COLO829 (cell line): ENCODE data around the gene MDK.

Source experiments
- DNase-seq: peaks from one replicate; pipeline ENCODE4 v3.0.0; 2012; ENCODE audit warnings: low spot score

The MDK gene

DNA sequence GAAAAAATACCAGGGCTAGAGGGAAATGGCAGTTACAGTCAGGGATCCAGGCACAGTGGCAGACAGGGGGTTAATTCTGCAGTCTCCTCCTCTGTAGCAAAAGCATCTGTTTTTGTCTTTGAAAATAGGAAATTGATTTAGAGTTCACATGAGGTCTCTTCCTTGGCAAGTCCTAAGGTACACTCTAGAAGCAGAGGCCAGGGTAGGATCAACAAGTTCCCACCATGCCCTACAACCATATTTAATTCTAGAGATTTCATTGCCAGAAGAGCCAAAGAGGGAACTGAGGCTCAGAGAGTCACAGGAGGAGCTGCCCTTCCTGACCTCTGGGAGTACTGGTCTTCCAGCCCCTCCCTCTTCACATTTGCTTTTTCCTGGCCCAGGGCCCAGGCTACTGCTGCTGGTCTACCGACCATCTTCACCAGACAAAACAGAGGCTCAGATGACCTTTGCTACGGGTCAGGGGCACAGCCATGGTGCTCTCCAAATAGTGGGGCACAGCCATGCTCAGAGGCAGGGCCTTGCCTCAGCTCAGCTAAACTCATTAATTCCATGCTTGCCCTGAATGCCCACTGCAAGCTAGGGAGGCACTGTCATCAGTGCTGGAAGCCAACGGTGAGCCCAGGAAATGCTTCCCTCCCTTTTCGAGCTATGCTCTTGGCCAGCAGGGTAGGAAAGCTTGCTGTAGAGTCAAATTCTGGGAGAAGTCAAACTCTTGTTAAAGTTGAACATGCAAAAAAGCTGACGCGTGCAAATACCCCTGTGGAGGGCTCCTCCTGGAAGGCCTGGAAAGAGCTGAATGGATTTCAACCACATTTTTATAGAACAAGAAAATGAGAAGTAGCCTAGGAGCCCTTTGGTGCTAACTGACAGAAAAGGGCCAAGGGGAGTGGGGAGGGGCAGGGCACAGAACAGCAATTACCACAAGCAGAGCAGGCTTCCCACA, 21.8 kb downstream of the MDK start:
- DNase-seq = no peak

DNA sequence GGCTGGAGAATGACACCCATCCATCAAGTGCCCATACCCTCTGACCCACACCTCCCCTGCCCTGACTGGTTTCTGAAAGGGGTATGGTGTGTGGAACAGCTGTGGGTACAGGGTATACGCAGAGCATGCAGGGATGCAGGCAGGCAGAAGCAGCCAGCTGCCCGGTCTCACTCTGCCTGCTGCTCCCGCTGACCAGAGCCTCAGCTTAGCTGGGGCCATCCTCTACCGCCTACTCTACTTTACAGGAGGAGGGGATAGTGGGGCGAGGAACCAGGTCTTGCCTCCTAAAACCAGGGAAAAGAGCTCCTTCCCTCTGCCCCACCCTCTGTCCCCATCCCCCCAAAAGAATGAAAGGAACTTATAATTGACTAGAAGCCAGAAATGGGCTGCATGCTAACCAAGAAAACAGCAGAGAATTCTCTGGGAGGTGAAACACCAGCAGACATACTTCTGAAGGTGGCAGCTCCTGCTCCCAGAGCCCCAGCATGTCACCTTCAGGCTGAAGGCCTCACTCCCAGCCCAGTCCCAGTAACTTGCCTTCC, 23.1 kb downstream of the MDK start:
- DNase-seq = no peak

DNA sequence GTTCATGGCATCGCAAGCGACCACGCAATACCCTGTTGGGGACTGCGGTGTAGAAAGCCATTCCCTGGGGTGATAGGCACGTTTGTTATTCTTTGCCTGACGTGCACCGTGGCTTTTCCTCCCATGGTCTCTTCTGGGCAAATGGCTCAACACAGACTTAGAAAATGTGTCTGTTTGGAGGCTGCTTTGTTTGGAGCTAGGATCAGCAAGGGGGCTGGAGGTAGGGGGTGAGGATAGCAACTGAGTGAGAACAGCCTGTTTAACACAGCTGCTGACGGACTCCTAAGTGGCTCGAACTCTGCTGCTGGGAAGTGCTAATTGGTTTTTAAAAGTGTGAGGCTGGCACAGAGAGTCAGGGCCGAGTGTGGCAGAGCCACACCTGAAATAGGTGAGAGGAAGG, 26.2 kb downstream of the MDK start:
- DNase-seq = no peak

DNA sequence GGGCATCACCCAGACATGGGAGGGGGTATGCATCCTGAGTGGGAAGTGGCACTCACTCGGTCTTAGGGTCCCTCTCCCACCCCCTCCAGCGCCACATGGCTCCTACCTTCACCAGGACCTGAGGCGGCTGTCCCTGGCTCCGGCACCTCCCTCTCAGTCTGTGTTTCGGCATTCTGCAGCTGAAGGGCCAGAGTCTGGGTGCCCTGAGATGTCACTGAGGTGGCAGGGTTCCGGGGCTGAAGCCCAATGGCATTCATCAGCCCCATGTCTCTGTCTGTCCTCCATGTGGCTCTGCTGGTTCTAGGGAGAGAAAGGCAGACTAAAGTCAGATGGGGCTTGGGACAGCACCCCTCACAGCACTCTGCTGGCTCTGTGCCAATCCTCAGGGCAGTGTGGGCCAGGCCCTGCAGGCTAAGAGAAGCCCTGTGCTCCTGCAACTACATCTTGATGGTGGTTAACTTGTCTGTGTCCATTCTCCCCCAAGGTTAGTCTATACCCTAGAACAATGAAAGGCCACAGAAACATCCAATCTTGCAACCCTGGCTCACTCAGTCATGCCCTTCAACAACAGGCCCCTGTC, 27.0 kb downstream of the MDK start:
- DNase-seq = no peak

DNA sequence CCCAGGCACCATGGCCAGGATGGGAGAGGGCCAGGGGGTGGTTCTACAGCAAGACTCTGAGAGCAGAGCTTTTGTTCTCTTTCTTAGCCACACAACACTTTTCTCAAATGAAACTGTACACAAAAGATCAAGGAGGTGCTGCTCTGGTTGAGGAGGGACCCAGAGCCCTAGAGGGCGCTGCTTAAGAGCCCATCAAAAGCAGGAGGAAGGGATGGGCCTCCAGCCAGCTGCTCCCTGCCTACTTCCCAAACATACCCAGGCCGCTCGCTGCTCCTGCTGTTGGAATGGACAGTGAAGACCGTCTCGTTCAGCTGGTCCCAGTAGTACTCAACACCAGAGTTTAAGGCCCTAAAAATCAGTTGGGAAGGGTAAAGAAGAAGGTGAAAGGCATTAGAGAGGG, 28.6 kb downstream of the MDK start:
- DNase-seq = no peak

DNA sequence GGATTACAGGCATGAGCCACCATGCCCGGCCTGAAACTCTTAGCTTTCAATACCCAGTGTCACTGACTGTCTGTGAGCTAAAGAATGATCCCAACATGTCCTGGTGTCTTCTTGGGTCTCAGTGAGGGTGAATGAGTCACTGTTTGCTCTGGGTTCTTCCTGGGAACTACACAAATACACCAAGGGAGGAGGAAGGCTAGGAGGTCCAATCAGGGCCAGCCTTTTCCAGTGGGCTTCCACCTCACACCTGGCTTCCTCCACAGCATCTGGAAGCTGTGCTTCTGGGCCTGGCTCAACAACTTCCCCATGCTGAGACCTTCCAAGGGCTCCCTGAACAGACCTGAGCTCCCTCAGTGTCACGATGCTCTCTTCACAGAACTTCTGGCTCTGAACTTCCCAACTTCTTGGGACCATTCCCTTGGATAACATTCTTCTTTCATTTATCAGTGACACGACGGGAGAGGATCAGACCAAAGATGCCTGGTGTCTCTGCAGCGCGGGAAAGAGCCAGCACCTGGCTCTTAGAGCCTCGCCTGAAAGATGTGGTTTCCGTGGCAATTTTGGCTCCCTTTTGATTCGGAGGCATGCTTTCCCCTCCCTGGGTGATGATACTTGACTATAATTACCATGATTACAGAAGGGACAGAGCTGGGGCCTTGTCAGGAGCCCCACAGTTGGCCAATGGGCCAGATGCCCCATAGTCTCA, 32.4 kb downstream of the MDK start:
- no peak for DNase-seq

DNA sequence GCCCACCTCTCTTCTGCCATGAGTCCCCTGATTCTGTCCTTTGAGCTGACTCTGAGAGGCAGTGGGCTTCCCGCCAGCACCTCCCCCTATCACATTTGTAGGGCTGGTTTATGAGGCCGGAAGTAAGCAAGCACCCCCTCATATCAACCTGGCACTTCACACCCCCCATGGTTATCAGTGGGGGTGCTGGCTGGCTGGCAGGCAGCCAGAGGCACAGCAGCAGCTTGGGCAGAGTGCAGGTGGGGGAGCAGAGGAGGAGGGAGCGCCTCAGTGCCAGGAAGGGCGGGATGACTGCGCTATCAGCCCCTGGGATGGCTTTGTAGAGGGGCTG, 33.0 kb downstream of the MDK start:
- DNase-seq = no peak

DNA sequence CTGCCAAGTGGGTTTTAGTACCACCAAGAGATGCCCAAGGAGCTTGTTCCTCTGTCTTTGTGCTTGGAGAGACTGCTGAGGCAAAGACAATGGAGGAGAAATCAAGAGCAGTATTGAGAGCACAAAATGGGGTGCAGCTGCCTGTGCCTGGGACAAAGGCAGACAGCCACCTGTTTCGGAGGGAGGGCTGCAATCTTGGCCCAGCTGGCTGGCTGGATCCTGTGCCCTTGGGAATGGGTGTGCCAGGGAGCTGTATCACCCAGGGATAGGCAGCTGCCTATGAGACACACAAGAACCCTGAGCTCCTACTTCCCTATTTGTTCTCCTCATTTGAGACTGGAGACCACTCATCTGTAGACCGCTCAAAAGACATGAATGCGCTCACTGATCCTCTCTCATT, 33.4 kb downstream of the MDK start:
- no peak for DNase-seq

DNA sequence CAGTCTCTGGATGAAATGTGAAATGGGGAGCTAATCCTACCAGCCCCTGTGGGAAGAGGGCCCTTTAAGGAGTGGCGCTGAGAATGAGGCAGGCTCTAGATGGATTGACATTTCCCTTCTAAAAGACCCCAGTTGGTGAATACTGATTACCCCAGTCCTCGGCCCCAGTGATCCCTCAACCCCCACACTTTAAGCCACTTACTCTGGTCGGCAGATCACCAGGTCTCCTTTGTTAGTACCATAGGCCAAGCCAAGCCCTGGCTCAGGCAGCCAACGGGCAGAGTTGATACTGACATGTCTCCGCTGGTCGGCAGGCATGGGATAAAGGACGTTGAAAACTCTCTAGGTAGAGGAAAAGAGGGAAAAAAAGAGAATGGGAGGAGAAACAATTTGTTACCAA, 36.2 kb downstream of the MDK start:
- DNase-seq = no peak

DNA sequence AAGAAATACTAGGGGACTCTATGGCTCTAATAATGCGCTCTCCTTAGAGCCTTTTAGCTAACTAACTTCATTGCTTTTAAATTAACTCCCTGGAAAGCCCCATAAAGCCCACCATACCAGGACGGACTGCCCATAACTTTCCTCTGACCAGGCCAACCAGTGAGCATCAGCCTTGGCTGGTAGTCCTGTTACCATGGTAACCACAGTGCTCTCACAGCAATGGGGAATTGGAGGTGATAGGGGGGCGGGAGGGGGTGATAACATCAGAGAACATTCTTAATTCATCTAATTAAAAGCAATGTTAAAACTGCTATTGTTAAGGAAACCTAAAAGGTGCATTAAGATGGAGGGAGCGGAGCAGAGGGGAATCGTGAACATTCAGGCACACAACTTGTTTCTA, 37.3 kb downstream of the MDK start:
- DNase-seq = no peak

DNA sequence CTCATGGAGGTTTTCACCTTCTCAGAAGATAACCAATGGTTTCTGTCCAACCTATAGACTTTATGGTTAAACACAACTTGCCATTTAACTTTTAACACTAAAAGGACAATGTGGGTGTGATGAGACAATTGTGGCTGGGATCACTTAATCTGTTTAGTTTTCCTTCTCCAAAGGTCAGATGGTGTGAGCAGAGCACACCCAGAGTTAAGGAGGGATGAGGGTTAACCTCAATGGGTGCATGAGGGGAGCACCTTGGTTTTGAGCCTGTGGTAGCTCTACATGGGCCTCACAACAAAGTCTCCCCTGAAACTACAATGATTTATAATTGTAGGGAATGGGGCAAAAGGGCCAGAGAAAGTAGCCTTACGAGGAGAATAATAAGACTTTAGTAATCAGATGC, 39.0 kb downstream of the MDK start:
- no peak for DNase-seq

DNA sequence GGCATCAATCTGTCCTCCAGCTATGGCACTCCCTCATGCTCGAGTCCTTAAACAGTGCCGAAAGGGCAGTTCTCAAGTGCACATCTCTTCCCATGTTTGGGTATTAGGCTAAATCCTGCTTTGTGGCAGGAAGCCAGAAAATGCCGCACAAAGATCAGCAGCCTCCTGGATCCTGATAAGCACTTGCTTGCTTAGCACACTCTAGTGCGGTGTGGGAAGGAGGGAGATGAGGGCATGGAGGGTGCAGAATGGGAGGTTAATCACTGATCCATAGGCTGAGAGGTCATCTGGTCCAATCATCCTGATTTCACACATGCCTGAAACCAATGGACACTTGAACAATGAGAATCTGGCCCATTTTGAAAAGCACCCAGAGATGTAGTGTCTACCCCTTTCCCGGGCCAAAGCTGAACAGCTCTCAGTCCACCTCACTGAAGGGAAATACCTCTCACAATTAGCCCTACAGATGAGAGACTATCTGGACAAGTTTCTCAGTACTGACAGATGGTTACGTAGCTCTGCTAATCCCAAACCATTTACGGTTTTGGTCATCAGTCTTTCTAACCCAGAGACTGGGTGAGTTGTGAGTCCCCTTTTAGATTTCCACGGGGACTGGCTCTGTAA, 39.9 kb downstream of the MDK start:
- DNase-seq = no peak

DNA sequence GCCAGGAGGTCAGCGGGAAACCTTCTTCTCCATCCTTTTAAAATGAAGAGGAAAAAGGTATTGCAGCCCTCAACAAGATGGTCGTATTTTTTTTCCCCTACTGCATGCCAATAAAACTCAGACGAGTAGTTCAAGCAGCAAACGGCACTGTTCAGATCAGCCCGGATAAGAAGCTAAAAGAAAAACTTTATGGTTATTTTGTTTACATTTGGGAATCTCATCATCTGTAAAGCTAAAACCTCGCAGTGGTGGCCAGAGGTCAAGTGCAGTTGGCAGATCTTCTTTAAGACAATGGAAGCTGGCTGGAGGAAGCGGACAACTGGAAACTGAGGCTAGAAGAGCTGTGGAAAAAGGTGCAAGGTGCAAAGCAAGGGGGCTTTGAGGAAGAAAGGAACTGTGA, 41.1 kb downstream of the MDK start:
- DNase-seq = no peak

DNA sequence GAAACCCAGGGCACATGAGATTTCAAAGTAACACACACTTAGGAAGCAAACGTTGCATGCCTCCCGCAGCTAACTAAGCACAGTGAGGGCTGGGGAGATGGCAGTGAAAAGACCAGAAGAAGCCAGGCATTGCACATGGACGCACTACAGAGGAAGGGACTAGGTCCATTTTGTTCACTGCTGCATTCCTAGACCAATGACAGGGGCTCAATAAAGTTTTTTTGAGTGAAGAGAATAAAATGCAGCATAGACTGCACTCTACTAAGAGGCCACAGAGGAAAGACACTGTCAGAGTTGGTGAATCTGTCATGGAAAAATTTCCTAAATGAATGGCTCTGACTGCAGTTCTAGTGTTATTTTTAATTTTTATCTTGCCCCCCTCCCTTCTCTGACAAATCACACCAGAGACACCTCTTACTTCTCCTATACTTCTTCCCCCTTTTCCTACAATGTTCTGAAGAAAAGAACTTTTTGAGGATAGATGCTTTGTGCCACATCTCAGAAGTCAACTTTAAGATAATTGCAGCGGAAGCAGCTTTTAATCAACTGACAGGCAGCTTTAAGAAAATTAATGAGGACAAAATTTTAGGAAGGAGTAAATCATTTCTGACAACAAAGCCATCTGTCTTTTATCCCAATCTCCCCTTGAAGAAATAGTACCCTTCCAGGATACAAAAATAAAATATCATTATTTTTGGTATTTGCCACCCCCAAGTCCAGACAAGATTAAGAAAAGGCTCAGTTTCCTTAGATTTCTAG, 44.9 kb downstream of the MDK start:
- DNase-seq = no peak

DNA sequence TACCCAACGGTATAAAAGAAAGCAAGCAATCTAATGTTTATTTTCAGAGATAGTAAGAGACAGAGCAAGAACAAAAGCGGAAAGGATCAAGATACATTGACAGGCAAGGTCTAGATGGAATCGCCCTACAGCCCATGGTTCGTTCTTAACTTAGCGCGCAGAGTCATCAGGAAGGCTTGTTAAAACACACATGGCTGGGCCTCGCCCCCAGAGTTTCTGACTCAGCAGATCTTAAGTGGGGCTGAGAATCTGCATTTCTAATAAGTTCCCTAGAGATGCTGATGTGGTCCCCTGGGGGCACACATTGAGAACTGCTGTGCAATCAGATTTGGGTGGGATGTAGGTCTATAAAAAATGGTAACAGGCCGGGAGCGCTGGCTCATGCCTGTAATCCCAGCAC, 45.9 kb downstream of the MDK start:
- DNase-seq = no peak

DNA sequence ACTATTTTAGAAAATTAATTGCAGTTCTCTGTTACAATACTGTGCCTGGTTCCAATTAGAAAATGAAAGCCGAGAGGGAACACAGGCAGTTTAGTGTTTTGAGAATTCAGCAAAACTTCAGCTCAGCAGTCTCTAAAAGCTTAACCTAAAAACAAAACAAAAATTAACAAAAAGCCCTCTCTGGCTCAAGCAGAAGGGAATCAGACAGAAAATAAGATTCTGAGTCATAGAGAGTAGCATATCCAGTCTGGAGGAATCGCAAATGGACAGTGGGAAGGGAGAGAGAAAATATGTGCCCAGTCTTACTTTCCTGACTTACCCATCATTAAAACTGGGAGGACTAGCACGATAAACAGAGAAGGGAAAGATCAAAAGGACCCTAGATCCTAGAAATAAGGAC, 48.2 kb downstream of the MDK start:
- DNase-seq = no peak

DNA sequence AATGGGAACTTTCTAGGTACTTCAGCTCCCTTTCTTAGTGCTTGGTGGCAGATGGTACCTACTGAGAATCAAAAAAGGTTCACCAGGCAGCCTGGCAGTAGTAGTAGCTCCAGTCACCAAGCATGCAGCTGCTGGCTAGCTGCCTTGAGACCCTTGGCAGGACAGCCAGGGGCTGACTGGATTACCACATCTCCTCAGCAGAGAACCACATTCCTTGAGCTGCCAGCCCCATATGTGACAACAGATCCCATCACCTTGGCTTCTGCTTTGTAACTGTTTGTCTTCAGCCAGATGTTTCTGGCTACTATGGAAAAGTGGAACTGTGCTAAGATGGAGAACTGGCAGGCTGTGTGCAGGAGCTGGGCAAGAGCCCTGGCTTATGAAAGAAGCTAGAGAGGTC, 49.7 kb downstream of the MDK start:
- no peak for DNase-seq
